HAP-1 (cell line): Measurements from ENCODE around the gene EGFLAM.

Experiments
- DNase-seq, 2 experiments: peaks; one replicate each; pipeline ENCODE4 v3.0.0-alpha.2; 2016 to 2020; ENCODE audit warnings: low spot score in 2 of 2
- H3K27me3 ChIP-seq: fragments of 250-450 bp; sonication (Bioruptor Pico); 2 replicates; pipeline ENCODE4 v1.5.1; 2020; ENCODE audit warnings: low read depth, mild to moderate bottlenecking, moderate library complexity
- H3K36me3 ChIP-seq: fragments of 250-450 bp; sonication (Bioruptor Pico); replicated peaks from 2 replicates; pipeline ENCODE4 v1.5.1; 2020; ENCODE audit warnings: mild to moderate bottlenecking
- H3K4me1 ChIP-seq: fragments of 250-450 bp; sonication (Bioruptor Pico); 2 replicates; pipeline ENCODE4 v1.5.1; 2020; ENCODE audit warnings: mild to moderate bottlenecking
- H3K4me3 ChIP-seq: fragments of 250-450 bp; sonication (Bioruptor Pico); 2 replicates; pipeline ENCODE4 v1.5.1; 2020; ENCODE audit warnings: mild to moderate bottlenecking, moderate library complexity
- H3K9me3 ChIP-seq: fragments of 250-450 bp; sonication (Bioruptor Pico); 2 replicates; pipeline ENCODE4 v1.5.1; 2020; ENCODE audit warnings: mild to moderate bottlenecking, moderate library complexity
- in situ Hi-C: fragments of 300-500 bp; cut with MboI; formaldehyde crosslinking; loops from 3 replicates; pipeline ENCODE4 v1.14.3; 2020; ENCODE audit warnings: low sequenced_read_pairs, inconsistent platforms, mixed read lengths

The EGFLAM gene

DNA sequence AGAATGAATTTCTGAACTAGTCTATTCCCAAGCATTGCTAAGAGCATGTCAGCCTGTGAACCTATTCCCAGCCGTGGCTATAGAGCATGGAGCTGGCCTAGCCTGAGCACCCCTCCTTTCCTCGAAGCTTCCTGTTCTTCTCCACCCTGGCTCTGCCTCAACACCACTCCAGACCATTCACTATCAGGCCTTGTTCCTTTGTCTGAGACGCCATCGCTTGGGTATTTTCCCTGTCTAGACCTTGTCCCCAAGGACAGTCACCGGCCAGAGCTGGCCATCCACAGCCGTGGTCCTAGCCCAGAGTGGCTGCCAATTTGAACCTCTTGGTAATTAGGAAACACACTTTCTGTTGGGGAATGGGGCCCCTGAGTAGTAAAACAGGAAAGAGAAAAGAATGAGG is 192.3 kb downstream of the EGFLAM start:
- DNase-seq, result no peak
- Histone ChIP-seq H3K27me3 (no peaks in the 10 kb centered on the region), H3K9me3 (no peaks in the 10 kb centered on the region), H3K4me3 (no peak overlapping the region), H3K36me3 (no peaks in the 10 kb centered on the region), H3K4me1 (no peaks in the 10 kb centered on the region)
- in situ Hi-C loops, result no loop called here

DNA sequence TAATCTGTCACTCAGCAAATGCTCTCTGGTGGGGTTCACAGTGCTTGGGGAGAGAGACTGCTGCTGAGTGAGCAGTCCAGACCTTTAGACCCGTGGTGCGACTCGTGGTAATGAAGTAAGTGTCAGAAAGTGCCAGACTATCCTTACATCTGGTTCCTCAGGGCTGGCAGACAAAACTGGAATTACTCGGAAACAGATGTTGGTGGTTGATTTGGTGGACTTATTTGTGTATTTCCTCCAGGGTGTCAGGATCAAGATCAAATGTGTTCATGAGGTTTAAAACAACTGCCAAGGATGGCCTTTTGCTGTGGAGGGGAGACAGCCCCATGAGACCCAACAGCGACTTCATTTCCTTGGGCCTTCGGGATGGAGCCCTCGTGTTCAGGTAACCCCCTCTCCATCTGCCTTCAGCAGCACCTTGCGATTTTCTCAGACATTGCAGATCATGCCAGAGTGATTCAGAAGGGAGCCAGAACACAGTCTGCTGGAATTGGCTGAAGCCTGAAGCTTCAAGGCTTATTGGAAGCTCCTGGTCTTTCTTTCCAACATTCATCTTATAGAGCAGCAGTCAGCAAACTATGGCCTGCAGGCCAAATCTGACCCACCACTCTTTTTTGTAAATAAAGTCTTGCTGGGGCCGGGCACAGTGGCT is 192.8 kb downstream of the EGFLAM start:
- Histone ChIP-seq H3K36me3 (no peaks in the 10 kb centered on the region), H3K9me3 (no peaks in the 10 kb centered on the region), H3K4me3 (no peak overlapping the region), H3K4me1 (no peaks in the 10 kb centered on the region), H3K27me3 (no peaks in the 10 kb centered on the region)
- no peak for DNase-seq
- in situ Hi-C loops, result no loop called here

DNA sequence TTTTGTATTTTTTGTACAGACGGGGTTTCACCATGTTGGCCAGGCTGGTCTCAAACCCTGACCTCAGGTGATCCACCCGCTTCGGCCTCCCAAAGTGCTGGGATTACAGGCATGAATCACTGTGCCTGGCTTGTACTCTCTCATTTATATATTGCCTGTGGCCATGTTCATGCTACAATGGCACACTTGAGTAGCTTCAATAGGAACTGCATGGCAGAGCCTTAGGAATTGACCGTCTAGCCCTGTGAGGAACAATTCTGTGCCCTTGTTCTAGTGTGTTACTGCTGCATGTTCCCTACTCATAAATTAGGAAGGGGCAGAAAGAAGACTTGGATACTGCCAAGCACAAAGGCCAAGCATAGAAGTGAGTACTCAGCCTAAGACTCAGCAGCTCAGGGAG is 193.8 kb downstream of the EGFLAM start:
- no peaks in the 10 kb centered on the region for H3K4me1 ChIP-seq
- no peaks in the 10 kb centered on the region for H3K9me3 ChIP-seq
- no peaks in the 10 kb centered on the region for H3K36me3 ChIP-seq
- H3K4me3 ChIP-seq, result no peak overlapping the region
- no peak for DNase-seq
- in situ Hi-C loops, result no loop called here
- no peaks in the 10 kb centered on the region for H3K27me3 ChIP-seq

DNA sequence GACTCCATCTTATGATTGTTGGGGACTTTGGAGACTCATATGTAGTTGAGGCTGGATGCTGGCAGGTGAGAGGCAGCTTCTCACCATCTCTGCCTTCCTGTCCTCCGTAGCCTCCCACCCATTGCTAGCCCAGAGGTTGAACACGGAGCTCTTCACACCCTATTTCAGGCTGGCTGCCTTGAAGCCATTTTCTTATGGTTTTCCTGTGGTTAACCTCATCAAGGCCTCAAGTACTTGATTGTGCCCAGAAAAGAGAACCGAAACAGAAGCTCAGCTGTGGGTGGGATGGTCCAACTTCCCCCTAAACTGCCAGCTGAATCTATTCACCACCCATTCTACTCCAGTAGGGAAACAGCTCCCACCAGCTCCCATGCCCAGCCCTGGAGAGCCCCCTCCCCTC is 195.1 kb downstream of the EGFLAM start:
- H3K9me3 ChIP-seq, result no peaks in the 10 kb centered on the region
- DNase-seq, result no peak
- in situ Hi-C loops, result no loop called here
- H3K4me1 ChIP-seq, result no peaks in the 10 kb centered on the region
- H3K4me3 ChIP-seq, result no peak overlapping the region
- no peaks in the 10 kb centered on the region for H3K27me3 ChIP-seq
- no peaks in the 10 kb centered on the region for H3K36me3 ChIP-seq

DNA sequence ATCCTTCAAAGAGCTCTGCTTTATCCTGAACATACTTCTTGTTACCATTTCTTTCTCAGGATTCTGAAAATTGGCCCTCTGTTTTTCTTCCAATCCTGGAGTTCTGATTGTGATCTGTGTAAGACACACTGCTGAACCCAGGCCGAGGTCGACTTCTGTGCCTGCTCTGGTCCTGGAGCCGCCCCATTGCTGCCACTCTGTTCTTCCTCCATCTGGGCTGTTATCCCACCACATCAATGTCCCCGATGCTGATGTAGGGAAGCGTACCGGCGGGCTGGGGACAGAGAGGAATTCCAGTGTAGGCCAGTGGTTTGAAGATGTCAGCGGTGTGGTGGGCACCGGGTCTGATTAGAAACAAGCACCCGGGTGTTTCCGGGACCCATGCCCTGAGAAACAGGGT is 195.6 kb downstream of the EGFLAM start:
- no peaks in the 10 kb centered on the region for H3K27me3 ChIP-seq
- in situ Hi-C loops, result no loop called here
- no peak for DNase-seq
- no peaks in the 10 kb centered on the region for H3K4me1 ChIP-seq
- H3K4me3 ChIP-seq, result no peak overlapping the region
- no peaks in the 10 kb centered on the region for H3K9me3 ChIP-seq
- H3K36me3 ChIP-seq, result no peaks in the 10 kb centered on the region

DNA sequence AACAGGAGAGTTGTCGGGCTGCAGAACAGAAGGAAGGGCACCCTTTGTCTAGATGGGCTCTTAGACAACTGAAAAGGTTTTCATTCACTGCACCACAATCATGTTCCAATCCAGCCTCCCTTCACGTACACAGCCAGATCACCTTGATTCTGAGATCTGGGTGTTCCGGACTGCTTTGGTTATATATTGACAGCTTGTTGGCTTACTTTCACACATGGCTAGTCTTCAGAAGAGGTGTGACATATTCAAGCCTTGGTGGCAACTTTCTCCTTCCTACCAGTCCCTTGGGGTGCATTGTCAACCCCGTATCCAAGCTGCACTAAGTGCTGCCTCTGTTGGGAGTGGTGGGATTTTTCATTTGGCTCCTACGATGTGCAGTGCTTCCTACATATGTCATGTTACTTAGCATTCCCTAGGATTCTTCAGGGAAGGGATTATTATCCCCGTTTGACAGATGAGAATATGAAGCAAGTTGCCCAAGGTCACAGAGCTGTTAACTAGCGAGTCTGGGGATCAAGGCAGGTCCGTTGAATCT is 197.5 kb downstream of the EGFLAM start:
- in situ Hi-C loops, result no loop called here
- no peak for DNase-seq
- Histone ChIP-seq H3K27me3 (no peaks in the 10 kb centered on the region), H3K36me3 (no peaks in the 10 kb centered on the region), H3K4me1 (no peaks in the 10 kb centered on the region), H3K4me3 (no peak overlapping the region), H3K9me3 (no peaks in the 10 kb centered on the region)

DNA sequence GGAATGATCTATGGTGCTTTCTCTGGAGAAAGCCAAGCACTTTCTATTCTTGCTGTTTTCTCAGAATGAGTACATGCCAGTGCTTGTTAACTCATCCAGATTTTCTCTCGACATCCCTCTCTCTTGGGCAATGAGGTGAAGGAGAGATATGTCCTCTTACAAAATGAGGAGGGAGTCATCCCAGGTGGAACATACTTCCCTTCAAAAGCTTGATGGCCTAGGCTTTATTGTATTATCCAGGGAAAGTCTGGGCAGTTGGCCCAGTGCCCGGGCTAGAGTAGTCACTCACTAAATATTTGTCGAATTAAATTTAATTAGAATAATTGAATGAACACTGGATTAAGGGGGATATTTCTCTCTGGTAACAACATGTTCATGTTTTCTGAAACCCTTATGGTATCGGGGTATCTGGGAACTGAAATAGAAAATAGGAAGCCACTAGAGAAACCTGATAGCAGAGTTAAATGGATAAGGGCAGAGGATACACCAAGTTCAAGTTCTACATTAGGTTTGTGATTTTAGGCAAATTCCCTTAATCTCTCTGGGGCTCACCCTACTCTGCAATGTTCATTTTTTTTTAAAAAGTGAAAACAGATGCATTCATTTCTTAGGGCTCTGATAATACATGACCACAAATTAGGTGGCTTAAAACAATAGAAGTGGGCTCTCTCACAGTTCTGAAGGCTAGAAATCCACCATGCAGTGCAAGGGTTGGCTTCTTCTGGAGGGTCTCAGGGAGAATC is 198.5 kb downstream of the EGFLAM start:
- H3K4me3 ChIP-seq, result no peak overlapping the region
- no peaks in the 10 kb centered on the region for H3K27me3 ChIP-seq
- in situ Hi-C loops, result no loop called here
- no peak for DNase-seq
- H3K4me1 ChIP-seq, result no peaks in the 10 kb centered on the region
- no peaks in the 10 kb centered on the region for H3K36me3 ChIP-seq
- H3K9me3 ChIP-seq, result no peaks in the 10 kb centered on the region

DNA sequence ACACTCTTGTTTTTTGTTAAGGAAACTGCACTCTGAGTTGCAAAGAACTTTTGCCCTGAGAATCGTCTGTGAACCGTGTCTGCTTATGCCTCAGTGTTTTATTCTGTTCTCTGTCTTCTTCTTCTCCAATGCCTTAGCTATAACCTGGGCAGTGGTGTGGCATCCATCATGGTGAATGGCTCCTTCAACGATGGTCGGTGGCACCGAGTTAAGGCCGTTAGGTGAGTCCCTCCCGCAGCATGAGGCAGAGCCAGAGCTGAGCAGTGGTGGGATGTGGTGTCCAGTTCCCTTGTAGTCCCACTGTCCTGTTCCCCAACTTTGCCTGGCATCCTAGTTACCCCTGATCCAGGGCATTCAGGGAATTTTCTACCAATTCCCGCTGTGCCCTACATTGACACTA is 199.8 kb downstream of the EGFLAM start:
- Histone ChIP-seq H3K9me3 (no peaks in the 10 kb centered on the region), H3K4me1 (no peaks in the 10 kb centered on the region), H3K36me3 (no peaks in the 10 kb centered on the region), H3K4me3 (no peak overlapping the region), H3K27me3 (no peaks in the 10 kb centered on the region)
- no peak for DNase-seq
- in situ Hi-C loops, result no loop called here

DNA sequence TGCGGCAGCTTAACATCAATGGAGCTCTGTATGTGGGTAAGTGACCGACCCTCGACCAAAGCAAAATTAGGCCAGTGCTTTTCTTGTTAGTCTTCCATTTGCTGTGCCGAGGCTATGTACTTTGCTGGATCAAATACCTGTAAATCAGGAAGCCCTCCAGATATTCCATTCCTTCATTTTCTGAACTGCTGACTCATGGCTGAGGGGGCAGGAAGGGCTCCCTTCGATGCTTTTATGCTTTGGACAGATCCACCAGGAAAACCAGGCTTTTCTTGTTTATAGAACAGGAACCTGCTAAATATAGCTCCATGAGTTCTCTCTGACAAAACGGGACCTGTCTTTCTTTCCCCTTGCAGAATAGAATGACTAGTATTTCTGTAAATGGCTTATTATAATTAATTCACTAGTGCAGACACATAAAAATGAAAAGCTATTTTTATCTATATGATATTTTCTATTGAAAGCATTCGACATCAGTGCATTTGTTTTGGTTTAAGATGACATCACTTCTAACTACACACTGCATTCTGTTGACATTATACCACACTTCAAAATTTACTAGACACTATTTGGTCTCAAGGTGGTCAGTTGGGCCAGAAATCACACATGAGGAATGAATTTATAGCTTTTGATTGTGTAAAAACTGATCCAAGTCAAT is 204.7 kb downstream of the EGFLAM start:
- Histone ChIP-seq H3K9me3 (no peaks in the 10 kb centered on the region), H3K27me3 (no peaks in the 10 kb centered on the region), H3K4me3 (no peak overlapping the region), H3K4me1 (no peaks in the 10 kb centered on the region), H3K36me3 (no peaks in the 10 kb centered on the region)
- no peak for DNase-seq
- in situ Hi-C loops, result no loop called here

DNA sequence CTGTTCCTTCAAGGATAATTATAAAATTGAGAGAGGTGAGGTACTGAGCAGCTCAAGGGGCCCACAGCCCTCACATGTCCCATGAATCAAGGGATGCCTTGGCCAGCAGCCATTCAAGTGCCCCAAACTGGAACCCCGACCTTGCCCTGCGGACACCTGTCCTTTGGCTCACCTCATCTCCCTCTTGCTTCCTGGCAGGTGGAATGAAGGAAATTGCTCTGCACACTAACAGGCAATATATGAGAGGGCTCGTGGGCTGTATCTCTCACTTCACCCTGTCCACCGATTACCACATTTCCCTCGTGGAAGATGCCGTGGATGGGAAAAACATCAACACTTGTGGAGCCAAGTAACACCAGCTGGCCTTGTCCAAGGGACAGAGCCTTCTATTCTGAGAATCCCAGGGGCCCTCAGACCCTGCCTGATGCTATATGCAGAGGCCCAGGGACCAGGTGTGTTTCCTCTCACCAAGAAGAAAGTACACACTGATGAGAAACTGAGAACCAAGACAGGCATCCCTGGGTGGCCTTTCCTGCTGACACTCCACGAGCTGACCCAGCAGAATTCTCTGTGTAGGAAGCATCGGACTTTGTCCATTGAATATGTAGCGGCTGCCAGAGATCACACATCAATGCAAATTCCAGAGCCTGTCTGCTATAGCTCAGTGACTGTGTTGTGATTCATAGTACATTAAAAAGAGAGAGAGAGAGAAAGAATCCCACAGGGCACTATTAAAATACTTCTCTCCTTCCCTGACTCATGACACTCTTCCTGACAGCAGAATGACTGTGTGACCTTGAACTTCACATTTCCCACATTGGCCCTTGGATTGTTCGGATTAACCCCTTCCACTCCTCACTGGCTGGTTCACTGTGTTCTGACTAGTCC is 205.5 kb downstream of the EGFLAM start:
- peak in 1 of 2 experiments; percentile 11 for DNase-seq
- Histone ChIP-seq H3K4me1 (no peaks in the 10 kb centered on the region), H3K27me3 (no peaks in the 10 kb centered on the region), H3K4me3 (no peak overlapping the region), H3K9me3 (no peaks in the 10 kb centered on the region), H3K36me3 (no peaks in the 10 kb centered on the region)
- in situ Hi-C loops, result no loop called here

DNA sequence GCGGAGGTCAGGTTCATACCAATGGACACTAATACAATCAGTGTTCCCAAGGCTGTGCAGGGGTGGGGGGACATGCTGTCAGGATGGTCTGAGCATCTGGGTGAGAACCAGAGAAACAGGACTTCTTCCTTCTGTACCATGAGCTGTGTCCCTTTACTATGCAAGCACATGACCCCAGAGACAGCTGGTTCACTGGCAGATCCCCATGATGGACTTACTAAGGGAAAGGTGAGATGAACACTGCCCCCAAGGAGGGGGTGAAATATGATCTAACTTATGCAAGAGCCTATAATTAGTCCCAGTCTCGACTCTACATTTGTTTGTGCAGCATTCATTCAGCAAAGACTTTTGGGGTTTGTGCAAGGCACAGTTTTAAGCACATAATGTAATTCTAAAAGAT is 206.7 kb downstream of the EGFLAM start:
- H3K27me3 ChIP-seq, result no peaks in the 10 kb centered on the region
- in situ Hi-C loops, result no loop called here
- no peak overlapping the region for H3K4me3 ChIP-seq
- no peaks in the 10 kb centered on the region for H3K9me3 ChIP-seq
- no peaks in the 10 kb centered on the region for H3K36me3 ChIP-seq
- no peaks in the 10 kb centered on the region for H3K4me1 ChIP-seq
- no peak for DNase-seq

DNA sequence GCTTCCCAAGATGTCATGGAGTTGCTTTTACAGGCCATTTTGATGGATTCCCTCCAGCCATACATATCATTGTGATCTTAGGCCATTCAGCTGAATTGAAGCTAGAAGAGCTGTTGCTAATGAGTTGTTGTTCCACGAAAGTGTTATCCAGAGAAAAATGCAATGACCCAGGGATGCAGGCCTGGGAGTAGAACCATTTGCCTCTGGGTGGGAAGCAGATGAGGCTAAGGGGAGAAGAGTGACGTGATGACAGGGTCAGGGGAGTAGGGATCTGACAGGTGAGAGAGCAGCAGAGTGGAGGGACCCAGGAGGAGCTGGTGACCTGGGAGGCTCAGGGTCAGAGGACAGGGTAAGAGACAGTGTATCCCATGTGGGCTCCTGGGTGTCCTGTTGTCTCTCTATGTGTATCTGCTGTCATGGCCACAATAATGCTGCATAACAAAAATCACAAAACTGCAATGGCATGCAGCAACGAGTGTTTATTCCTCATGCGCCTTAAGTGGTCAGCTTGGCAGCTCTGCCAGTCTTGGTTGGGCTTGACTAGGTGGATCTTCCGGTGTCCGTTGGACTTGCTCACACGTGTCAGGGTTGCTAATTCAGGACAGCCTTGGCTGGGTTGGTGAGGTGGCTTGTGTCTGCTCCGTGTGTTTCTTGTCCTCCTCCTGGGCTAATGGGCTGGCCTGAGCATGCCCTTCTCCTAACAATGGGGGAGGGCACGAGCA is 207.5 kb downstream of the EGFLAM start:
- Histone ChIP-seq H3K27me3 (no peaks in the 10 kb centered on the region), H3K4me3 (no peak overlapping the region)
- in situ Hi-C loops, result no loop called here

More for the DNA sequence above, 207.5 kb downstream of the EGFLAM start:
- H3K4me1 ChIP-seq, result no peaks in the 10 kb centered on the region
- H3K9me3 ChIP-seq, result no peaks in the 10 kb centered on the region
- no peak for DNase-seq
- H3K36me3 ChIP-seq, result no peaks in the 10 kb centered on the region
